BLaER1 (cell line): ENCODE results near the gene FUT2.

Experiments
- H3K27ac ChIP-seq: shearing (Covaris generic); formaldehyde crosslinking; 2 replicates; pipeline ENCODE4 v1.8.1; 2022
- H3K27me3 ChIP-seq: shearing (Covaris generic); formaldehyde crosslinking; 2 replicates; pipeline ENCODE4 v1.8.1; 2022
- H3K36me3 ChIP-seq: shearing (Covaris generic); formaldehyde crosslinking; 2 replicates; pipeline ENCODE4 v1.8.1; 2022
- H3K4me1 ChIP-seq: shearing (Covaris generic); formaldehyde crosslinking; 2 replicates; pipeline ENCODE4 v1.8.1; 2022
- H3K4me2 ChIP-seq: shearing (Covaris generic); formaldehyde crosslinking; 2 replicates; pipeline ENCODE4 v1.8.1; 2022
- H3K4me3 ChIP-seq: shearing (Covaris generic); formaldehyde crosslinking; 2 replicates; pipeline ENCODE4 v1.8.1; 2022
- H3K9ac ChIP-seq: shearing (Covaris generic); formaldehyde crosslinking; 2 replicates; pipeline ENCODE4 v1.8.1; 2022
- H3K9me3 ChIP-seq: shearing (Covaris generic); formaldehyde crosslinking; 2 replicates; pipeline ENCODE4 v1.8.1; 2022
- H4K20me1 ChIP-seq: shearing (Covaris generic); formaldehyde crosslinking; 2 replicates; pipeline ENCODE4 v1.8.1; 2022
- Cebpa-rat ChIP-seq: shearing (Covaris generic); IDR thresholded peaks from 2 replicates; pipeline ENCODE4 v1.8.1; 2022

Gene FUT2

GRCh38 chr19:48698046-48698445 lies 2.3 kb downstream of the FUT2 start:
- no peaks in the 10 kb centered on the region; the same call in 1 of the 2 replicates for H3K9me3 ChIP-seq
- TF ChIP-seq Cebpa-rat = no peak
- peak overlapping the region; percentile 39; the same call in 1 of the 2 replicates for H3K9ac ChIP-seq
- peaks cover 23% of the 10 kb centered on the region for H3K36me3 ChIP-seq
- H3K27me3 ChIP-seq = no peaks in the 10 kb centered on the region
- H4K20me1 ChIP-seq = no peaks in the 10 kb centered on the region
- peak overlapping the region; percentile 88 for H3K4me2 ChIP-seq
- no peak overlapping the region for H3K4me3 ChIP-seq
- peaks cover 40% of the 10 kb centered on the region for H3K4me1 ChIP-seq
- H3K27ac ChIP-seq = peak overlapping the region; percentile 68

GRCh38 chr19:48702701-48703100 lies 6.9 kb downstream of the FUT2 start:
- no peaks in the 10 kb centered on the region for H4K20me1 ChIP-seq
- H3K36me3 ChIP-seq = peaks cover 66% of the 10 kb centered on the region
- H3K27me3 ChIP-seq = no peaks in the 10 kb centered on the region
- no peak overlapping the region for H3K27ac ChIP-seq
- H3K4me1 ChIP-seq = peaks cover 11% of the 10 kb centered on the region
- H3K4me2 ChIP-seq = no peak overlapping the region
- H3K9ac ChIP-seq = no peak overlapping the region
- TF ChIP-seq Cebpa-rat = no peak
- H3K4me3 ChIP-seq = no peak overlapping the region
- peaks cover 9% of the 10 kb centered on the region; the same call in 1 of the 2 replicates for H3K9me3 ChIP-seq

- Histone ChIP-seq H3K27ac (no peak overlapping the region), H4K20me1 (no peaks in the 10 kb centered on the region), H3K4me1 (peaks cover 4% of the 10 kb centered on the region), H3K4me2 (no peak overlapping the region), H3K4me3 (no peak overlapping the region), H3K9me3 (peaks cover 9% of the 10 kb centered on the region; the same call in 1 of the 2 replicates), H3K27me3 (no peaks in the 10 kb centered on the region), H3K9ac (no peak overlapping the region), H3K36me3 (peaks cover 66% of the 10 kb centered on the region)
- TF ChIP-seq Cebpa-rat = no peak
These were observed 7.5 kb downstream of the FUT2 start for GRCh38 chr19:48703316-48703715.

GRCh38 chr19:48705431-48705830 lies 9.7 kb downstream of the FUT2 start:
- Histone ChIP-seq H3K4me1 (no peaks in the 10 kb centered on the region), H3K27ac (no peak overlapping the region), H3K27me3 (no peaks in the 10 kb centered on the region), H3K36me3 (peaks cover 66% of the 10 kb centered on the region), H3K4me3 (no peak overlapping the region), H4K20me1 (no peaks in the 10 kb centered on the region), H3K9ac (no peak overlapping the region), H3K4me2 (no peak overlapping the region), H3K9me3 (peaks cover 9% of the 10 kb centered on the region; the same call in 1 of the 2 replicates)
- no peak for TF ChIP-seq Cebpa-rat

GRCh38 chr19:48708471-48708870 lies 12.7 kb downstream of the FUT2 start:
- TF ChIP-seq Cebpa-rat = no peak
- Histone ChIP-seq H3K36me3 (peaks cover 46% of the 10 kb centered on the region), H3K27me3 (no peaks in the 10 kb centered on the region), H3K27ac (no peak overlapping the region), H3K4me1 (peaks cover 13% of the 10 kb centered on the region), H4K20me1 (no peaks in the 10 kb centered on the region), H3K4me2 (no peak overlapping the region), H3K9me3 (peaks cover 10% of the 10 kb centered on the region; the same call in 1 of the 2 replicates), H3K9ac (no peak overlapping the region), H3K4me3 (no peak overlapping the region)

- Histone ChIP-seq H3K4me2 (no peak overlapping the region), H3K27ac (no peak overlapping the region), H3K9me3 (0 out of 2 replicates have a peak, but pooled peaks cover 5% of the 10 kb centered on the region), H3K4me3 (no peak overlapping the region), H4K20me1 (no peaks in the 10 kb centered on the region), H3K27me3 (no peaks in the 10 kb centered on the region), H3K4me1 (peaks cover 30% of the 10 kb centered on the region), H3K9ac (no peak overlapping the region), H3K36me3 (peaks cover 21% of the 10 kb centered on the region)
- TF ChIP-seq Cebpa-rat = no peak
These were observed 15.4 kb downstream of the FUT2 start for GRCh38 chr19:48711106-48711662.

- no peaks in the 10 kb centered on the region for H4K20me1 ChIP-seq
- 0 out of 2 replicates have a peak, but pooled peaks cover 5% of the 10 kb centered on the region for H3K9me3 ChIP-seq
- H3K36me3 ChIP-seq = peaks cover 7% of the 10 kb centered on the region; the same call in 1 of the 2 replicates
- peak overlapping the region; percentile 79 for H3K4me3 ChIP-seq
- no peak for TF ChIP-seq Cebpa-rat
- peaks cover 30% of the 10 kb centered on the region for H3K4me1 ChIP-seq
- H3K9ac ChIP-seq = peak overlapping the region; percentile 77
- peak overlapping the region; percentile 60 for H3K27ac ChIP-seq
- no peaks in the 10 kb centered on the region for H3K27me3 ChIP-seq
- peak overlapping the region; percentile 94 for H3K4me2 ChIP-seq
These were observed 17.5 kb downstream of the FUT2 start for GRCh38 chr19:48713041-48713863.

GRCh38 chr19:48713864-48714755 lies 18.3 kb downstream of the FUT2 start:
- Histone ChIP-seq H3K36me3 (peaks cover 7% of the 10 kb centered on the region; the same call in 1 of the 2 replicates), H3K9ac (peak overlapping the region; percentile 83), H3K9me3 (0 out of 2 replicates have a peak, but pooled peaks cover 5% of the 10 kb centered on the region), H3K4me2 (peak overlapping the region; percentile 94), H4K20me1 (no peaks in the 10 kb centered on the region), H3K27me3 (no peaks in the 10 kb centered on the region), H3K4me1 (peaks cover 34% of the 10 kb centered on the region), H3K27ac (peak overlapping the region; percentile 77), H3K4me3 (peak overlapping the region; percentile 79)
- TF ChIP-seq Cebpa-rat = no peak
